ENCODE data around the gene CCL18.
"Not testable (repeated sequence)": the region's sequence is repeated elsewhere in the genome, so short reads cannot be mapped to it uniquely, and the experiment has no call there.

The CCL18 gene

GRCh38 chr17:36081681-36082471 lies 17.8 kb downstream of the CCL18 start:
- H3K27ac ChIP-seq (ENCODE audit: low read depth, low read length) = not testable (repeated sequence)

GRCh38 chr17:36082482-36083120 lies 18.5 kb downstream of the CCL18 start:
- not testable (repeated sequence) for H3K9ac ChIP-seq (ENCODE audit: low read length); H3K27me3 ChIP-seq (ENCODE audit: control insufficient read depth, insufficient read depth, low read length); H3K27ac ChIP-seq (ENCODE audit: low read depth, low read length); H3K36me3 ChIP-seq (ENCODE audit: control insufficient read depth, insufficient read depth, low read length); H3K4me3 ChIP-seq (ENCODE audit: low read length); H3K4me1 ChIP-seq (ENCODE audit: control insufficient read depth, insufficient read depth, low read length)

More at GRCh38 chr17:36081681-36082471, 17.8 kb downstream of the CCL18 start:
- H3K9ac ChIP-seq (ENCODE audit: low read length); H3K4me1 ChIP-seq (ENCODE audit: control insufficient read depth, insufficient read depth, low read length); H3K4me3 ChIP-seq (ENCODE audit: low read length); H3K27me3 ChIP-seq (ENCODE audit: control insufficient read depth, insufficient read depth, low read length); H3K36me3 ChIP-seq (ENCODE audit: control insufficient read depth, insufficient read depth, low read length): not testable (repeated sequence)

DNA sequence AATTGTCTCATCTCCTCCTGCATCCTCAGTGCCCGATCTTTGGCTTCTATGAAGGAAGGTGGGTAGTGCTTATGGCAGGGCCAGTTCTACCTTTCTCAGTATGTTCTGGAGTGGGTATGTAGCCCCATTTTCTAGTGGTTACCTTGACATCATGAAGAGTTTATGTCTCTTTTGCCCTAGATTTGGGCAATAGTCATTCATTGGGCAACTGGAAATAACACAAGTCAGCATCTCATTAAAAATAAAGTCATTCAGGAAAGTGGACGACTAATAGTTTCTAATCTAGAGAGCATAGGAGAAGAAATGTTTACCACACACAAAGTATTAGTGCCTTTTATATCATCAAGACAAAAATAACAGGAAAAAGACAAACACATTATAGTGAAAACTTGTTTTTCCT lies 19.6 kb downstream of the CCL18 start:
- H3K36me3 ChIP-seq (ENCODE audit: control insufficient read depth, insufficient read depth, low read length); H3K9ac ChIP-seq (ENCODE audit: low read length); H3K27me3 ChIP-seq (ENCODE audit: control insufficient read depth, insufficient read depth, low read length); H3K27ac ChIP-seq (ENCODE audit: low read depth, low read length); H3K4me1 ChIP-seq (ENCODE audit: control insufficient read depth, insufficient read depth, low read length); H3K4me3 ChIP-seq (ENCODE audit: low read length): not testable (repeated sequence)

DNA sequence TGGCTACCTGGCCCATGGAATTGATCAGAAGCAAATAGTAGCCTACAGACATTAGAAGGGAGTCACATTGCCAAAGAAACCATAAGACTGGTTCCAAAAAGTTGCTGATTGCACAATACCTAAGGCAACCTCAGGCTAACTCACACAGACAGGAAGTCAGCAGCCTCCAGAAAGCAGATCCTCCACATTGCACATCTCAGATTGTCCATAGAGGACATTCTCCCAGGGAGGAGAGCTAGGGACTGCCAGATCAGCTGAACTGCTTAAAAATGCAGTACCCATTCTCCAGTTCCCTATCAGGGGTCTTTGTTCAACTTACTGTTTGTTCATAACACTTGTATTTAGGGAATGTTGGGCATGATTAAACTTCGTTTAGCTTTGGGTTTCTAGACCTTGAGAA lies 21.7 kb downstream of the CCL18 start:
- no peaks in the 10 kb centered on the region for H3K4me1 ChIP-seq (ENCODE audit: control insufficient read depth, insufficient read depth, low read length)
- H3K9ac ChIP-seq (ENCODE audit: low read length) = no peak overlapping the region
- no peak overlapping the region for H3K4me3 ChIP-seq (ENCODE audit: low read length)
- no peaks in the 10 kb centered on the region for H3K36me3 ChIP-seq (ENCODE audit: control insufficient read depth, insufficient read depth, low read length)
- H3K27me3 ChIP-seq (ENCODE audit: control insufficient read depth, insufficient read depth, low read length) = no peaks in the 10 kb centered on the region
- no peak overlapping the region for H3K27ac ChIP-seq (ENCODE audit: low read depth, low read length)

GRCh38 chr17:36086791-36087190 lies 22.7 kb downstream of the CCL18 start:
- H3K4me3 ChIP-seq (ENCODE audit: low read length) = no peak overlapping the region
- no peak overlapping the region for H3K9ac ChIP-seq (ENCODE audit: low read length)
- H3K4me1 ChIP-seq (ENCODE audit: control insufficient read depth, insufficient read depth, low read length) = no peaks in the 10 kb centered on the region
- no peak overlapping the region for H3K27ac ChIP-seq (ENCODE audit: low read depth, low read length)
- no peaks in the 10 kb centered on the region for H3K36me3 ChIP-seq (ENCODE audit: control insufficient read depth, insufficient read depth, low read length)
- no peaks in the 10 kb centered on the region for H3K27me3 ChIP-seq (ENCODE audit: control insufficient read depth, insufficient read depth, low read length)

DNA sequence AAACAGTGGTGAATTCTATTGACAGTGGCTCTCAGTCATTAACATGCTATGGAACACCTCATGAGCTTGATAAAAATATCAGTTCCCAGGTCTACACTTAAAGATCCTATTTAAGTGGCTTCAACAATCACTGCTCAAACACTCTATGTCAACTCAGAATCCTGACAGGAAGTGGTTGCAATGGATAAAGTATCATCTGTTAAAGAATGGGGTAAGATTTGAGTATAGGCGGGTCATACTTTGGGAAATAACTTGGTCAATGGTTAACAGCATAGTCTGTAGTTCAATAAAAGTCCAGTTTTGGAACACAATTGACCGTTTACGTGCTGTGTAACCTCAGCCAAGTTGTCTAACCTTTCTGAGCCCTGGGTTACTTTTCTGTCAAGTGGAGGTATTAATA lies 23.4 kb downstream of the CCL18 start:
- H3K27me3 ChIP-seq (ENCODE audit: control insufficient read depth, insufficient read depth, low read length); H3K27ac ChIP-seq (ENCODE audit: low read depth, low read length); H3K9ac ChIP-seq (ENCODE audit: low read length); H3K4me1 ChIP-seq (ENCODE audit: control insufficient read depth, insufficient read depth, low read length); H3K4me3 ChIP-seq (ENCODE audit: low read length); H3K36me3 ChIP-seq (ENCODE audit: control insufficient read depth, insufficient read depth, low read length): not testable (repeated sequence)

DNA sequence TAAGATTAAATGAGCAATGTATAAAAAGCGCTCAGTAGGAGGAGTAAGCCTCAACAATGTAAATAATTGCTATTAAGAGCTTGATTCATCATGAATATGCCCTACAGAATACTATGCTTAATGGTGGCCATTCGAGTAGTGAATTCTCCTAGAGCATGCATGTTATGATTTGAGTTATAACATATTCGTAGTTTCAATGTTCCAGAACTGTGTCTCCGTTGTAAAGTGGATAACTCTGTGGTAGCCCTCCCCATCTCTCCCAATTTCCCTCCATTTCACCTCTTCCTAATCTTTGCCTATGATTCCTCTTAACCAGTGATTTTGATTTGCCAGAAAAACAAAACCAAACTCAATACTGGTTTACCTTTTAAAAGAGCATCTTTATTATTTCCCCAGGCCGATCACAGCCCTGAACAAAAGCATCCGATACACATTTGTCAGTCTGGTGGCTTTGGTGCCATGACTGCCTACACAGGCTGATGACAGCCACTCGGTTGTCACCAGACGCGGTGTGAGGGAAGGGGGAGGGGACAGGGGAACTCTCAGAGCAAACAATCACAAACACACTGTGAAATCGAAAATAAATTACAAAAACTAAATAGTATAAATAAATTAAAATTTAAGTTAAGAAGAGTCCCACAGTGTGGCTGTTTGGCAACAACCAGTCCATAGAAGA lies 24.0 kb downstream of the CCL18 start:
- H3K4me1 ChIP-seq (ENCODE audit: control insufficient read depth, insufficient read depth, low read length); H3K4me3 ChIP-seq (ENCODE audit: low read length); H3K36me3 ChIP-seq (ENCODE audit: control insufficient read depth, insufficient read depth, low read length); H3K27me3 ChIP-seq (ENCODE audit: control insufficient read depth, insufficient read depth, low read length); H3K27ac ChIP-seq (ENCODE audit: low read depth, low read length); H3K9ac ChIP-seq (ENCODE audit: low read length): not testable (repeated sequence)

DNA sequence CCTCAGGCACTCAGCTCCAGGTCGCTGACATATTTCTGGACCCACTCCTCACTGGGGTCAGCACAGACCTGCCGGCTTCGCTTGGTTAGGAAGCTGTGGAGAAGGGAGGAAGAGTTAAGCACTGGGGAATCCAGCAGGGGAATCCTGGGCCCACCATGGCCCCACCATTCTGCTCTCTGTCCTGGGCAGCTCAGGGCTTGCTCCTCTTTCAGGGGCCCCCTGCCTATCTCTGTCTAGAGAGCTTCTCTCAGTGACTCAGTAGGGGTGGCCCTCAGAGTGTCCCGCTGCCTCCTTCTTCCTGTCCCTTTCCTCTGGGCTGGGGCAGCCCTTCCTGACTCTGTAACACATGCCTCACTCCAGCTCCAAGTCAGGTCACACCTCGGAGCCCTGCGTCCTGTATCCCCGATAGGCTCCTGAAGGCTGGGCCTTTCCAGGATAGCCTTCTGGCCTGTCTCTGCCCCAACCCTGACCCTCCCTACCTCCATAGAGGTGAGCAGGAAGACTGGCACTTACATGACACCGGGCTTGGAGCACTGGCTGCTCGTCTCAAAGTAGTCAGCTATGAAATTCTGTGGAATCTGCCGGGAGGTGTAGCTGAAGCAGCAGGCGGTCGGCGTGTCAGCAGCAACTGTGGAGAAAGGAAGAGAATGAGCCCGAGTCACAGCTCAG lies 24.7 kb downstream of the CCL18 start:
- Histone ChIP-seq H3K27ac (ENCODE audit: low read depth, low read length) (no peak overlapping the region), H3K9ac (ENCODE audit: low read length) (no peak overlapping the region), H3K4me3 (ENCODE audit: low read length) (no peak overlapping the region), H3K4me1 (ENCODE audit: control insufficient read depth, insufficient read depth, low read length) (no peaks in the 10 kb centered on the region), H3K27me3 (ENCODE audit: control insufficient read depth, insufficient read depth, low read length) (no peaks in the 10 kb centered on the region), H3K36me3 (ENCODE audit: control insufficient read depth, insufficient read depth, low read length) (no peaks in the 10 kb centered on the region)

- H3K9ac ChIP-seq (ENCODE audit: low read length) = no peak overlapping the region
- H3K4me3 ChIP-seq (ENCODE audit: low read length) = no peak overlapping the region
- no peaks in the 10 kb centered on the region for H3K27me3 ChIP-seq (ENCODE audit: control insufficient read depth, insufficient read depth, low read length)
- no peaks in the 10 kb centered on the region for H3K4me1 ChIP-seq (ENCODE audit: control insufficient read depth, insufficient read depth, low read length)
- H3K27ac ChIP-seq (ENCODE audit: low read depth, low read length) = no peak overlapping the region
- no peaks in the 10 kb centered on the region for H3K36me3 ChIP-seq (ENCODE audit: control insufficient read depth, insufficient read depth, low read length)
Measured at GRCh38 chr17:36089339-36089865, 25.3 kb downstream of the CCL18 start.

- no peaks in the 10 kb centered on the region for H3K36me3 ChIP-seq (ENCODE audit: control insufficient read depth, insufficient read depth, low read length)
- no peak within 1 kb of the TSS for H3K9ac ChIP-seq (ENCODE audit: low read length)
- no peak within 1 kb of the TSS for H3K27ac ChIP-seq (ENCODE audit: low read depth, low read length)
- H3K4me1 ChIP-seq (ENCODE audit: control insufficient read depth, insufficient read depth, low read length) = no peaks in the 10 kb centered on the region
- no peak within 1 kb of the TSS for H3K4me3 ChIP-seq (ENCODE audit: low read length)
- no peaks in the 10 kb centered on the region for H3K27me3 ChIP-seq (ENCODE audit: control insufficient read depth, insufficient read depth, low read length)
Measured at GRCh38 chr17:36089888-36090836, 26.1 kb downstream of the CCL18 start, which contains the start of gene CCL3. TSS of gene CCL3 (minus strand) at chr17:36090143. CDS start at chr17:36090058, 85 bp downstream.

DNA sequence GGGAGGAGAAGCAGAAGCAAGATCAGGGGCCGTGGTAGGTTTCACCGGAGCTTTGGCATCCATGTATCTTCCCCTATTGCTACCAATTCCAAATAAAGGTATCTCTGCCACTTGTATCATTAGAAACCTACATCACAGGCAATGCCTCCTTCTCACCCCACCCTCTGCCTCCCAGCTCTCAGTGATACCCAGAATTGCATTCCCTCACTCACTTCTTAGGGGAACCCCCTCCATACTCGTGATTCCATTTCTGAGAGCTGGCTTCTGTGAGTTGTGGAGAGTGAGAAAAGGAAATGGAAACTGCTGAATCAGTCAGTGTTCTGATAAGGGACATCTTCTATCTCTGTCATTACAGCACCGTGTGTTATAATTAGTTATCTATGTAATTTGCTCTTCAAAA lies 28.2 kb downstream of the CCL18 start:
- Histone ChIP-seq H3K27ac (ENCODE audit: low read depth, low read length) (no peak overlapping the region), H3K27me3 (ENCODE audit: control insufficient read depth, insufficient read depth, low read length) (no peaks in the 10 kb centered on the region), H3K9ac (ENCODE audit: low read length) (no peak overlapping the region), H3K36me3 (ENCODE audit: control insufficient read depth, insufficient read depth, low read length) (no peaks in the 10 kb centered on the region), H3K4me1 (ENCODE audit: control insufficient read depth, insufficient read depth, low read length) (no peaks in the 10 kb centered on the region), H3K4me3 (ENCODE audit: low read length) (no peak overlapping the region)
